HepG2 (cell line): Measurements from ENCODE around the gene RAB5B. TPM values are rescaled to one million over a fixed set of nuclear protein-coding genes. Genes with fewer than 3 reads are reported as not detected.

Experiments
- ERF ChIP-seq: IDR thresholded peaks from 2 replicates; pipeline ENCODE4 v1.6.1; 2018; ENCODE audit warnings: missing biosample characterization, missing genetic modification reagents
- GABPB1 ChIP-seq: IDR thresholded peaks from 2 replicates; pipeline ENCODE4 v1.6.1; 2016; ENCODE audit warnings: mild to moderate bottlenecking, missing genetic modification reagents, moderate library complexity, missing compliant biosample characterization
- GATAD1 ChIP-seq: IDR thresholded peaks from 2 replicates; pipeline ENCODE4 v1.6.1; 2016; ENCODE audit warnings: missing genetic modification reagents, missing compliant biosample characterization
- JUND ChIP-seq: sonication (generic); formaldehyde crosslinking; IDR thresholded peaks from 2 replicates; pipeline ENCODE4 v1.8.0; 2022; ENCODE audit warnings: mild to moderate bottlenecking, missing genetic modification reagents
- PATZ1 ChIP-seq: sonication (generic); formaldehyde crosslinking; IDR thresholded peaks from 2 replicates; pipeline ENCODE4 v1.4.0; 2020; ENCODE audit warnings: missing genetic modification reagents
- SIN3A ChIP-seq: IDR thresholded peaks from 2 replicates; pipeline ENCODE4 v1.6.1; 2011; ENCODE audit warnings: low read depth, mild to moderate bottlenecking, control low read depth, low read length, borderline replicate concordance
- TARDBP ChIP-seq: sonication (generic); formaldehyde crosslinking; IDR thresholded peaks from 2 replicates; pipeline ENCODE4 v1.8.0; 2022; ENCODE audit warnings: mild to moderate bottlenecking, missing genetic modification reagents
- TOE1 ChIP-seq: sonication (generic); formaldehyde crosslinking; IDR thresholded peaks from 2 replicates; pipeline ENCODE4 v1.4.0; 2020; ENCODE audit warnings: mild to moderate bottlenecking, missing genetic modification reagents
- UBTF ChIP-seq: sonication (generic); formaldehyde crosslinking; IDR thresholded peaks from 2 replicates; pipeline ENCODE4 v1.4.0; 2020; ENCODE audit warnings: mild to moderate bottlenecking, missing genetic modification reagents
- YEATS4 ChIP-seq: sonication (generic); formaldehyde crosslinking; IDR thresholded peaks from 2 replicates; pipeline ENCODE4 v1.4.0; 2020; ENCODE audit warnings: missing genetic modification reagents, borderline replicate concordance
- ZNF18 ChIP-seq: sonication (generic); formaldehyde crosslinking; IDR thresholded peaks from 2 replicates; pipeline ENCODE4 v1.8.0; 2022; ENCODE audit warnings: mild to moderate bottlenecking, missing genetic modification reagents; ENCODE audit not compliant: insufficient replicate concordance
- ZNF281 ChIP-seq: sonication (generic); formaldehyde crosslinking; IDR thresholded peaks from 2 replicates; pipeline ENCODE4 v1.4.0; 2020; ENCODE audit warnings: missing genetic modification reagents, borderline replicate concordance
- ZNF30 ChIP-seq: sonication (generic); formaldehyde crosslinking; IDR thresholded peaks from 2 replicates; pipeline ENCODE4 v1.5.0; 2020; ENCODE audit warnings: mild to moderate bottlenecking, missing genetic modification reagents
- ZNF333 ChIP-seq: sonication (generic); formaldehyde crosslinking; IDR thresholded peaks from 2 replicates; pipeline ENCODE4 v1.4.0; 2020; ENCODE audit warnings: mild to moderate bottlenecking, missing genetic modification reagents, borderline replicate concordance
- ZNF441 ChIP-seq: sonication (generic); formaldehyde crosslinking; IDR thresholded peaks from 2 replicates; pipeline ENCODE4 v1.7.0; 2021; ENCODE audit warnings: missing genetic modification reagents, borderline replicate concordance
- ZNF451 ChIP-seq: sonication (generic); formaldehyde crosslinking; IDR thresholded peaks from 2 replicates; pipeline ENCODE4 v1.5.0; 2020; ENCODE audit warnings: mild to moderate bottlenecking, missing genetic modification reagents
- ZNF552 ChIP-seq: sonication (generic); formaldehyde crosslinking; IDR thresholded peaks from 2 replicates; pipeline ENCODE4 v1.9.0; 2022; ENCODE audit warnings: missing genetic modification reagents, mild to moderate bottlenecking, borderline replicate concordance
- ZNF580 ChIP-seq: IDR thresholded peaks from 2 replicates; pipeline ENCODE4 v1.6.1; 2016; ENCODE audit warnings: low read depth, borderline replicate concordance
- ZNF619 ChIP-seq: sonication (generic); formaldehyde crosslinking; IDR thresholded peaks from 2 replicates; pipeline ENCODE4 v1.4.0; 2020; ENCODE audit warnings: mild to moderate bottlenecking, missing genetic modification reagents
- polyA plus RNA-seq, 8 experiments: library from polyadenylated mRNA; depleted of rRNA in 3 of 8; stranded (reverse) in 7 of 8; unstranded in 1 of 8; fragments of >200 nt; fragmentation: Illumina TruSeq in 4 of 8; extraction: Trizol in 4 of 8; gene quantifications; 2 replicates each; pipeline versions ENCODE4 v1.2.1 to v1.2.3, GENCODE V29; 2011 to 2016; ENCODE audit warnings: low read depth in 4 of 8, missing spikeins in 1 of 8, mixed read lengths in 1 of 8; ENCODE audit not compliant: insufficient read depth in 1 of 8
- total RNA-seq, 5 experiments: library from RNA; depleted of rRNA; stranded (reverse); fragments of >200 nt; fragmentation: Illumina TruSeq; extraction: Trizol; gene quantifications; 2 replicates each; pipeline ENCODE4 v1.2.3, GENCODE V29; 2016; ENCODE audit warnings: low read depth in 1 of 5

The RAB5B gene
- total and polyA plus RNA-seq, 2 of the 13 experiments (the other 11 are each of a cell fraction or from before 2014, with no cell fraction given) = 26.0 to 68.3 TPM

- TF ChIP-seq ZNF30 (CRISPR knock-in tag) (no peak), GABPB1 (CRISPR knock-in tag) (peak; percentile 80), JUND (peak; percentile 37; the same call in 1 of the 2 replicates), YEATS4 (CRISPR knock-in tag) (peak; percentile 85), ZNF441 (no peak), ZNF281 (peak; percentile 62; the same call in 1 of the 2 replicates), TARDBP (peak; percentile 89; the same call in 1 of the 2 replicates), TOE1 (CRISPR knock-in tag) (no peak), UBTF (CRISPR knock-in tag) (peak; percentile 94), ERF (0 out of 2 replicates have a peak, but pooled peaks have one; percentile 39), ZNF619 (CRISPR knock-in tag) (peak; percentile 58; the same call in 1 of the 2 replicates), ZNF333 (CRISPR knock-in tag) (peak; percentile 76; the same call in 1 of the 2 replicates), ZNF552 (CRISPR knock-in tag) (no peak), ZNF580 (no peak), ZNF451 (0 out of 2 replicates have a peak, but pooled peaks have one; percentile 26), SIN3A (peak; percentile 77; the same call in 1 of the 2 replicates), PATZ1 (CRISPR knock-in tag) (peak; percentile 62), GATAD1 (CRISPR knock-in tag) (peak; percentile 77; the same call in 1 of the 2 replicates), ZNF18 (CRISPR knock-in tag) (peak; percentile 81)
These were observed at the start of gene RAB5B (continued) for GRCh38 chr12:55973599-55974307.
